Nephron (organoid): ENCODE data around the gene MS4A15.

Experiments
- H3K27ac Mint-ChIP-seq, 3 experiments: 2 replicates each; pipeline ENCODE4 v1.8.0; 2020; ENCODE audit warnings: mixed read lengths in 3 of 3, mild to moderate bottlenecking in 2 of 3, moderate library complexity in 1 of 3
- H3K27me3 Mint-ChIP-seq: 2 replicates; pipeline ENCODE4 v1.8.0; 2021; ENCODE audit warnings: low read depth, mild to moderate bottlenecking, moderate library complexity, mixed read lengths
- H3K36me3 Mint-ChIP-seq: 2 replicates; pipeline ENCODE4 v1.8.0; 2020; ENCODE audit warnings: low read depth, mixed read lengths
- H3K4me1 Mint-ChIP-seq: 2 replicates; pipeline ENCODE4 v1.8.0; 2020; ENCODE audit warnings: mixed read lengths
- H3K4me3 Mint-ChIP-seq, 3 experiments: 2 replicates each; pipeline ENCODE4 v1.8.0; 2020; ENCODE audit warnings: mild to moderate bottlenecking in 3 of 3, mixed read lengths in 3 of 3, moderate library complexity in 2 of 3
- H3K9me3 Mint-ChIP-seq: 2 replicates; pipeline ENCODE4 v1.8.0; 2020; ENCODE audit warnings: mixed read lengths
- TF ChIP-seq, protein P1 (sequence below), 3 experiments: fragments of 200-600 bp; sonication (generic); IDR thresholded peaks; one replicate each; pipeline ENCODE4 v1.5.0; 2021; ENCODE audit warnings: antibody characterized with exemption in 3 of 3; ENCODE audit not compliant: unreplicated experiment in 3 of 3

MS4A15 gene

DNA sequence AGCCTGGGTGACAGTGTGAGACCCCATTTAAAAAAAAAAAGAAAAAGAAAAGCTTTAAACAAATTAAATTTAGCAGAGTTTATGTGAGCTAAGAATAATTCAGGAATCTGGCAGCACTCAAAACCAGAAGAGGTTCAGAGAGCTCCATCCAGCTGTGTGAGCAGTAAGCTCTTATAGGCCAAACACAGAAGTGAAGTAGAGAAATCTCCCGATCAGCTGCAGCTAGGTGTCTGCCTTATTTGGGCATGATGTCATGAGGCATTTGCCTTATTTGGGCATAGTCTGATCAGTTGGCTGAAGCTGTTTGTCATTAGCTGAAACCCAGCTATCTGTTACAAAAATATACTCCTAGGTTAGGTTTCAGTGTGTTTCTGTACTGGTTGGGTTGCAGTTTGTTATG, 8.2 kb downstream of the MS4A15 start:
- peaks cover 50% of the 10 kb centered on the region for H3K4me1 Mint-ChIP-seq

DNA sequence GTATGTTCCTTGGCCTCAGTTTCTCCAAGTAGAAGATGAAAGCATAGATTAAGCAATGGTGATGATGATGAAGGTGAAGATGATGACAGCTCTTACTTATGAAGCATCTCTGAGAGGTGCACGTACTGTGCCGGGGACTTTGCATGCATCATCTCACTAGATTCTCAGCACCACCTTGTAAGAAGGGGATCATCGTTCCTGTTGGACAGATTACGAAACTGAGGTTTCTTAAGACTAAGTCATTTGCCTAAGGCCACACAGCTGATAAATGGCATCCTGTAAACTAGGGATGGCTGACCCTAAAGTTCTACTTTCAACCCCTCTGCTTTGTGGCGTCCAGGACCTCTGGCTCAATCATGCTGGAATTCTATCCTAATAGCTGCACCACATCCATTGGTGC, 8.7 kb downstream of the MS4A15 start:
- peaks cover 45% of the 10 kb centered on the region for H3K4me1 Mint-ChIP-seq
- peaks cover 22% of the 10 kb centered on the region for H3K27me3 Mint-ChIP-seq
- TF ChIP-seq, protein P1, sequence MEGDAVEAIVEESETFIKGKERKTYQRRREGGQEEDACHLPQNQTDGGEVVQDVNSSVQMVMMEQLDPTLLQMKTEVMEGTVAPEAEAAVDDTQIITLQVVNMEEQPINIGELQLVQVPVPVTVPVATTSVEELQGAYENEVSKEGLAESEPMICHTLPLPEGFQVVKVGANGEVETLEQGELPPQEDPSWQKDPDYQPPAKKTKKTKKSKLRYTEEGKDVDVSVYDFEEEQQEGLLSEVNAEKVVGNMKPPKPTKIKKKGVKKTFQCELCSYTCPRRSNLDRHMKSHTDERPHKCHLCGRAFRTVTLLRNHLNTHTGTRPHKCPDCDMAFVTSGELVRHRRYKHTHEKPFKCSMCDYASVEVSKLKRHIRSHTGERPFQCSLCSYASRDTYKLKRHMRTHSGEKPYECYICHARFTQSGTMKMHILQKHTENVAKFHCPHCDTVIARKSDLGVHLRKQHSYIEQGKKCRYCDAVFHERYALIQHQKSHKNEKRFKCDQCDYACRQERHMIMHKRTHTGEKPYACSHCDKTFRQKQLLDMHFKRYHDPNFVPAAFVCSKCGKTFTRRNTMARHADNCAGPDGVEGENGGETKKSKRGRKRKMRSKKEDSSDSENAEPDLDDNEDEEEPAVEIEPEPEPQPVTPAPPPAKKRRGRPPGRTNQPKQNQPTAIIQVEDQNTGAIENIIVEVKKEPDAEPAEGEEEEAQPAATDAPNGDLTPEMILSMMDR (IDR thresholded peaks at IDR 0.05; ENCODE audit: unreplicated experiment in 3 of 3) = no peak
- H3K4me3 Mint-ChIP-seq = no peak overlapping the region
- H3K27ac Mint-ChIP-seq = peak overlapping the region in 1 of 3 experiments; percentile 41
- H3K9me3 Mint-ChIP-seq = peaks cover 3% of the 10 kb centered on the region
- no peaks in the 10 kb centered on the region for H3K36me3 Mint-ChIP-seq

More for the DNA sequence above, 8.2 kb downstream of the MS4A15 start:
- no peak overlapping the region for H3K4me3 Mint-ChIP-seq
- peaks cover 3% of the 10 kb centered on the region for H3K9me3 Mint-ChIP-seq
- peaks cover 20% of the 10 kb centered on the region for H3K27me3 Mint-ChIP-seq
- H3K27ac Mint-ChIP-seq = peak overlapping the region in 1 of 3 experiments; percentile 41
- TF ChIP-seq, protein P1 (IDR thresholded peaks at IDR 0.05; ENCODE audit: unreplicated experiment in 3 of 3) = no peak
- H3K36me3 Mint-ChIP-seq = no peaks in the 10 kb centered on the region

DNA sequence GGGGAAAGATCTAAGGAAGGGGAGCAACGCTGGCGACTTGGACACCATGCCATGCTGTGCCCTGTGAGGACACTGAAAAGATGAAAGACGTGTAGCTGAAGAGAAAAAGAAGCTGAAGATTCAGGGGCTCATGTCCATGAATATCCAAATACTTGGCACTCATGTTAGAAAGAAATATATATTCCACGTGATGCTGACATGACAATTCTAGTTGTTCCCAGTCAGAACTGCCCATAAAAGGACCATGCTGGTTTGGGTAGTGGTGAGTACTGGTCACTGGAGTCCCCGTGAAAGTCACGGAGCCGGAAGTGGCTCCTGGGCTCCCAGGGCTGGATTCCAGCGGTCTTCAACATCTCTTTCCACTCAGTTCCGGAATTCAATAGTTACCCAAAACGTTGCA, 9.9 kb downstream of the MS4A15 start:
- H3K36me3 Mint-ChIP-seq = no peaks in the 10 kb centered on the region
- H3K27me3 Mint-ChIP-seq = peaks cover 22% of the 10 kb centered on the region
- H3K27ac Mint-ChIP-seq = no peak overlapping the region
- no peak overlapping the region for H3K4me3 Mint-ChIP-seq
- peaks cover 3% of the 10 kb centered on the region for H3K9me3 Mint-ChIP-seq
- H3K4me1 Mint-ChIP-seq = peaks cover 38% of the 10 kb centered on the region
- TF ChIP-seq, protein P1 (IDR thresholded peaks at IDR 0.05; ENCODE audit: unreplicated experiment in 3 of 3) = no peak

DNA sequence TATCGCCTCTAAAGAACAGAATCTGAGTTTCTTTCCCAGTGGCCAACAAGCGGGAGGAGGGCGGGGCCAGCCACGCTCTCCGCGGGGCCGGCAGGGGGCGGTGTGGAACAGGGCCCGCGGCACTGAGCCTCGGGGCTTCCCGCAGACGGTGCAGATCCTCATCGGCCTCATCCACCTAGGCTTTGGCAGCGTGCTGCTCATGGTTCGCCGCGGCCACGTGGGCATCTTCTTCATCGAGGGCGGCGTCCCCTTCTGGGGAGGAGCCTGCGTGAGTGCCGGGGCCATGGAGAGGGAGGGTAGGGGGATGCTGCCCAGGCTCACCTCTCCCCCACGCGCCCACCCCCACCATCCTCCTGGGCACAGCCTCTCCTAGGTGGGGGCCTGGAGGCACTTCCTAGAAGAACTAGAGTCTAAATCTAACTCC, 10.7 kb downstream of the MS4A15 start:
- TF ChIP-seq, protein P1 (IDR thresholded peaks at IDR 0.05; ENCODE audit: unreplicated experiment in 3 of 3) = peak; percentile 29 to 39 (median 36)
- no peak overlapping the region for H3K27ac Mint-ChIP-seq
- H3K9me3 Mint-ChIP-seq = peaks cover 3% of the 10 kb centered on the region
- no peak overlapping the region for H3K4me3 Mint-ChIP-seq
- no peaks in the 10 kb centered on the region for H3K36me3 Mint-ChIP-seq
- H3K4me1 Mint-ChIP-seq = peaks cover 34% of the 10 kb centered on the region
- H3K27me3 Mint-ChIP-seq = peaks cover 22% of the 10 kb centered on the region

DNA sequence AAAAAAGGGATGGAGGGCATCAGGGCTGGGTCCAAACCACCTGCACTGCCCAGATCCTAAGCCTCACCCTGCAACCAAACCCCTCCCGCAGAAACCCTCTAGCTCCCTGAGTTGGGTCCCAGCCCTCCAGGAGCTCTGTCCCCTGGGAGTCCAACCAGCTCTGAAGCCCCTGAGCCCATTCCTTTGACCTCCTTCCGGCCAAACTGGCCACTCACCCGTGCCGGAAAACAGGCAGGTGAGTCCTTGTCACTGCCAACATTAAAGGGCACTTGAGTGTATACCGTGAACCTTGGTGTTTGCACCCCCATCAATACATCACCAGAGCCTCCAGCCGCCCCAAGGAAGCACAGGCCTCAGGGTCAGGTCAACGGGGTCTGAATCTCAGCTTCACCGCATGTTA, 11.5 kb downstream of the MS4A15 start:
- Mint-ChIP-seq H3K4me3 (no peak overlapping the region), H3K36me3 (no peaks in the 10 kb centered on the region), H3K27me3 (peaks cover 23% of the 10 kb centered on the region), H3K27ac (no peak overlapping the region), H3K4me1 (peaks cover 31% of the 10 kb centered on the region), H3K9me3 (peaks cover 3% of the 10 kb centered on the region)
- TF ChIP-seq, protein P1 (IDR thresholded peaks at IDR 0.05; ENCODE audit: unreplicated experiment in 3 of 3) = no peak

DNA sequence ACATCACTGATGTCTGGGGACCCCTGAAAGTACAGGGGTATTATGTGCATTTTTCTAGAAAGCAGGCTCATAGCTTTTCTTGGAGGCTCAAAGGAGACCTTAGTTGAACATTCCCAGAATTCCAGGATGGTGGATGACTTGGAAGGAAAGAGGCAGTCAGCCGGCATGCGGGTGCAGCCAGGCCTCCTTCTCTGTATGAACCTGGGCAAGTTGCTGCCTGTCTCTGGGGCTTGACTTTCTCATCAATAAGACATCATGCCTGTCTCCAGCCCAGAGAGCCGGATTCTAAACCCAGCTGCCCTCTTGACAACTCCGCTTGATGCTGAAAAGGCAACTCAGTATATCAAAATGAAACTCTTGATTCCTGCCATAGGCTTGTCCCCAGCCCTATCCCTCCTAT, 12.6 kb downstream of the MS4A15 start:
- Mint-ChIP-seq H3K4me1 (peaks cover 27% of the 10 kb centered on the region), H3K9me3 (peaks cover 2% of the 10 kb centered on the region), H3K27ac (no peak overlapping the region), H3K27me3 (peaks cover 26% of the 10 kb centered on the region), H3K4me3 (no peak overlapping the region), H3K36me3 (no peaks in the 10 kb centered on the region)
- TF ChIP-seq, protein P1 (IDR thresholded peaks at IDR 0.05; ENCODE audit: unreplicated experiment in 3 of 3) = no peak
